CD4-positive, alpha-beta T cell (primary cell): ENCODE results near the gene TMEM107. TPM values are rescaled to one million over a fixed set of nuclear protein-coding genes. Genes with fewer than 3 reads are reported as not detected.

Experiments
- ATAC-seq: fragments of 200-7000 bp; cut with Tn5 transposase; one replicate; pipeline ENCODE4 v1.10.0; 2022; ENCODE audit warnings: mild to moderate bottlenecking; ENCODE audit not compliant: poor library complexity
- CTCF ChIA-PET: fragments of 350-600 bp; sonication (Branson Sonifier 250); formaldehyde crosslinking; loops from one replicate; lab custom pipeline; 2021; ENCODE audit warnings: antibody characterized with exemption, inconsistent platforms; lab: Charles Lee
- POLR2A ChIA-PET: fragments of 350-600 bp; sonication (Branson Sonifier 250); formaldehyde crosslinking; loops from one replicate; lab custom pipeline; 2021; ENCODE audit warnings: antibody characterized with exemption, inconsistent platforms; lab: Charles Lee
- DNase-seq, 14 experiments: peaks; one replicate each; pipeline ENCODE4 v3.0.0-alpha.2; 2013 to 2020; ENCODE audit warnings: mixed read lengths in 2 of 14
- H3K27ac ChIP-seq, 2 donors: one replicate each; pipeline versions ENCODE4 v1.5.1 to v1.7.0; 2013; ENCODE audit warnings: low read length in 2 of 2, low read depth in 1 of 2, mild to moderate bottlenecking in 1 of 2
- H3K27me3 ChIP-seq, 2 experiments: 1 replicate in 1 of 2; 2 replicates in 1 of 2; pipeline versions ENCODE4 v1.6.1 to v1.7.0; 2013; ENCODE audit warnings: low read length in 2 of 2, control low read depth in 1 of 2, mild to moderate bottlenecking in 1 of 2, moderate library complexity in 1 of 2; ENCODE audit not compliant: insufficient read depth in 2 of 2, control insufficient read depth in 1 of 2
- H3K36me3 ChIP-seq: one replicate; pipeline ENCODE4 v1.6.1; 2013; ENCODE audit warnings: low read length, control low read depth; ENCODE audit not compliant: insufficient read depth
- H3K4me1 ChIP-seq: one replicate; pipeline ENCODE4 v1.6.1; 2013; ENCODE audit warnings: low read length, control low read depth; ENCODE audit not compliant: insufficient read depth
- H3K4me3 ChIP-seq: one replicate; pipeline ENCODE4 v1.5.1; 2013; ENCODE audit warnings: mild to moderate bottlenecking, low read length, moderate library complexity
- H3K9me3 ChIP-seq, 2 experiments: 1 replicate in 1 of 2; 2 replicates in 1 of 2; pipeline versions ENCODE4 v1.6.1 to v1.7.0; 2013; ENCODE audit warnings: low read length in 2 of 2, mild to moderate bottlenecking in 2 of 2, control low read depth in 1 of 2, moderate library complexity in 1 of 2; ENCODE audit not compliant: control insufficient read depth in 1 of 2, insufficient read depth in 1 of 2
- H3K27ac Mint-ChIP-seq: one replicate; pipeline ENCODE4 v1.8.0; 2020; ENCODE audit warnings: mixed read lengths
- H3K27me3 Mint-ChIP-seq: one replicate; pipeline ENCODE4 v1.8.0; 2021; ENCODE audit warnings: mixed read lengths
- H3K36me3 Mint-ChIP-seq: one replicate; pipeline ENCODE4 v1.8.0; 2021; ENCODE audit warnings: low read depth, mixed read lengths
- H3K4me1 Mint-ChIP-seq: one replicate; pipeline ENCODE4 v1.8.0; 2021; ENCODE audit warnings: low read depth, mixed read lengths
- H3K4me3 Mint-ChIP-seq: one replicate; pipeline ENCODE4 v1.8.0; 2020; ENCODE audit warnings: mild to moderate bottlenecking, mixed read lengths
- H3K9me3 Mint-ChIP-seq: one replicate; pipeline ENCODE4 v1.8.0; 2020; ENCODE audit warnings: mixed read lengths
- intact Hi-C, 2 experiments: fragments of 100-400 bp; cut with DNase I in 1 of 2; cut with micrococcal nuclease in 1 of 2; formaldehyde crosslinking; loops; one replicate each; pipeline versions ENCODE4 v1.15.1 to v1.9.0; 2023 to 2025; cut with DNase I, micrococcal nuclease
- total RNA-seq, 174 experiments: library from RNA in 2 of 174; stranded (reverse) in 2 of 174; gene quantifications; one replicate each; pipeline ENCODE4 v1.2.3 and lab custom pipeline; 2021 to 2026
- TF ChIP-seq, protein P1 (sequence below): fragments of 200-600 bp; IDR thresholded peaks from one replicate; pipeline ENCODE4 v1.8.0; 2022; ENCODE audit warnings: antibody characterized with exemption, mild to moderate bottlenecking

TMEM107 gene
- total RNA-seq, 2 experiments from 2014 or later: 12.2 to 12.9 TPM

DNA sequence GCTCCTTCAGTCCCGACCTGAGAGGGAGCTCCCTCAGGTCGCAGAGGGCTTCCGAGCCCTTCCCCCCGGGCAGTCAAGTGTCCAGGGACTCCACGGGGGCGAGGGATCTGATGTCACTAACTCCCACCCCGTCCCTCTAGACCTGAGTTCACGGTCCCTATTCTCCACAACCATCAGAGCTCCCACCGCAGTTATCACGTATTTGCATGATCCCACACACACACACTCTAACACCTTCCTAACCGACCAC is 20.3 kb downstream of the TMEM107 start:
- intact Hi-C loops: loop anchor here (1.0 to 10.0 kb wide), 8 partner anchors 17 to 671 kb away; partner anchors contain the start of genes ALOXE3 (in 1 of the 2), CTC1 (in 1 of the 2), KDM6B (in 1 of the 2) and PFAS (in 1 of the 2)
- ChIA-PET POLR2A (interaction anchor here (0.7 to 16.4 kb wide), 24 partner anchors 8 to 677 kb away, joined by 3 to 419 read pairs (median 12); partner anchors contain the start of genes ALOXE3, AURKB, BORCS6 and CTC1), CTCF (interaction anchor here (1.4 to 3.1 kb wide), 3 partner anchors 17 to 36 kb away, joined by 12 to 32 read pairs (median 18); no protein-coding TSS in a partner anchor)
- Histone ChIP-seq H3K4me3 (peak overlapping the region; percentile 86), H3K27me3 (no peaks in the 10 kb centered on the region), H3K36me3 (peaks cover 30% of the 10 kb centered on the region), H3K9me3 (no peaks in the 10 kb centered on the region), H3K4me1 (peaks cover 88% of the 10 kb centered on the region), H3K27ac (peak overlapping the region; percentile 99 to 100)
- no peaks in the 10 kb centered on the region for H3K9me3 Mint-ChIP-seq
- H3K4me3 Mint-ChIP-seq: no peak overlapping the region
- peaks cover 70% of the 10 kb centered on the region for H3K4me1 Mint-ChIP-seq
- DNase-seq (no peak), ATAC-seq (no peak)
- peaks cover 66% of the 10 kb centered on the region for H3K36me3 Mint-ChIP-seq
- TF ChIP-seq, protein P1, sequence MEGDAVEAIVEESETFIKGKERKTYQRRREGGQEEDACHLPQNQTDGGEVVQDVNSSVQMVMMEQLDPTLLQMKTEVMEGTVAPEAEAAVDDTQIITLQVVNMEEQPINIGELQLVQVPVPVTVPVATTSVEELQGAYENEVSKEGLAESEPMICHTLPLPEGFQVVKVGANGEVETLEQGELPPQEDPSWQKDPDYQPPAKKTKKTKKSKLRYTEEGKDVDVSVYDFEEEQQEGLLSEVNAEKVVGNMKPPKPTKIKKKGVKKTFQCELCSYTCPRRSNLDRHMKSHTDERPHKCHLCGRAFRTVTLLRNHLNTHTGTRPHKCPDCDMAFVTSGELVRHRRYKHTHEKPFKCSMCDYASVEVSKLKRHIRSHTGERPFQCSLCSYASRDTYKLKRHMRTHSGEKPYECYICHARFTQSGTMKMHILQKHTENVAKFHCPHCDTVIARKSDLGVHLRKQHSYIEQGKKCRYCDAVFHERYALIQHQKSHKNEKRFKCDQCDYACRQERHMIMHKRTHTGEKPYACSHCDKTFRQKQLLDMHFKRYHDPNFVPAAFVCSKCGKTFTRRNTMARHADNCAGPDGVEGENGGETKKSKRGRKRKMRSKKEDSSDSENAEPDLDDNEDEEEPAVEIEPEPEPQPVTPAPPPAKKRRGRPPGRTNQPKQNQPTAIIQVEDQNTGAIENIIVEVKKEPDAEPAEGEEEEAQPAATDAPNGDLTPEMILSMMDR: no peak
- H3K27me3 Mint-ChIP-seq: peaks cover 4% of the 10 kb centered on the region
- no peak overlapping the region for H3K27ac Mint-ChIP-seq

DNA sequence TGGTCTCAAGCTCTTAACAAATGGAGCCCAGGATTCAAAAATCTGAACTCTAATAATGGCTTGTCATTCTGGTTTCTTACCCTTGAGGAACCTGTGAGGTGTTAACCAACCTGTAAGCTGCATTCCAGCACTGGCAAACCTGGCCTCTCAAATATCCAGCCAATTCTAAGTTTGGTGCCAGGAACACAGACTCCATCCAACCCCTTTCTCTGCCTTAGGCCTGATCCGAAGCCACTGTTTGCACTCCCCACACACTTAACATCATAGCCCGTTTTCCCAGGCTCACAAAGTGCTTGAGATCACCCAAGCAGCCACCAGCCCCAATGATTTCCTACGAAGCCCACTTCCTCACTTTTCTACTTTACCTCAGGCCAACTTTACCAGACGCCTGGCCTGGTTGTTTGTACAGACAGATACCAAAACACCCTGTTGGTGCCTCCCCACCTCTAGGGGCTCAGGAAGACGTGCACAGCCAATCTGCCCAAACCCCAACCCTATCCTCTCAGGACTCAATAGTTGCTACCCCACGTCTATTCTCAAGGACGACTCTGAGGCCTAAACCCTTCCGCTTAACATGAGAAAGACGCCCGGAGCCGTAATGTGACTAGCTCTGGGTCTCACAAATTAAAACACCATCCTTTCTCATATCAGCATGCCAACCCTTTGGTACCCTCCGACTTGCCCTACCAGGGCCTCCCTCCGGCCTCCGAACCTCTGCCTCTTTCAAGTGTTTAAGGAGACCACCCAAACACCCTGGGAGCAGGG is 20.8 kb downstream of the TMEM107 start:
- Mint-ChIP-seq H3K4me1 (peaks cover 65% of the 10 kb centered on the region), H3K4me3 (no peak overlapping the region), H3K27me3 (peaks cover 4% of the 10 kb centered on the region), H3K27ac (no peak overlapping the region), H3K36me3 (peaks cover 66% of the 10 kb centered on the region), H3K9me3 (no peaks in the 10 kb centered on the region)
- DNase-seq (peak in 4 of 14 experiments; percentile 39 to 67 (median 54)), ATAC-seq (no peak)
- Histone ChIP-seq H3K4me1 (peaks cover 88% of the 10 kb centered on the region), H3K36me3 (peaks cover 29% of the 10 kb centered on the region), H3K4me3 (peak overlapping the region; percentile 86), H3K27ac (peak overlapping the region; percentile 99 to 100), H3K9me3 (no peaks in the 10 kb centered on the region), H3K27me3 (no peaks in the 10 kb centered on the region)
- CTCF ChIA-PET: interaction anchor here (3.1 kb wide), 1 partner anchor 17 kb away, joined by 32 read pairs; no protein-coding TSS in a partner anchor
- TF ChIP-seq, protein P1: no peak
- intact Hi-C loops: loop anchor here (5.0 to 10.0 kb wide), 4 partner anchors 92 to 671 kb away; partner anchors contain the start of genes CTC1 (in 1 of the 2), KDM6B (in 1 of the 2), PFAS (in 1 of the 2) and POLR2A (in 1 of the 2)
- POLR2A ChIA-PET: interaction anchor here (0.7 to 16.4 kb wide), 20 partner anchors 8 to 469 kb away, joined by 3 to 419 read pairs (median 16); partner anchors contain the start of genes ALOXE3, BORCS6, CTC1 and HES7

DNA sequence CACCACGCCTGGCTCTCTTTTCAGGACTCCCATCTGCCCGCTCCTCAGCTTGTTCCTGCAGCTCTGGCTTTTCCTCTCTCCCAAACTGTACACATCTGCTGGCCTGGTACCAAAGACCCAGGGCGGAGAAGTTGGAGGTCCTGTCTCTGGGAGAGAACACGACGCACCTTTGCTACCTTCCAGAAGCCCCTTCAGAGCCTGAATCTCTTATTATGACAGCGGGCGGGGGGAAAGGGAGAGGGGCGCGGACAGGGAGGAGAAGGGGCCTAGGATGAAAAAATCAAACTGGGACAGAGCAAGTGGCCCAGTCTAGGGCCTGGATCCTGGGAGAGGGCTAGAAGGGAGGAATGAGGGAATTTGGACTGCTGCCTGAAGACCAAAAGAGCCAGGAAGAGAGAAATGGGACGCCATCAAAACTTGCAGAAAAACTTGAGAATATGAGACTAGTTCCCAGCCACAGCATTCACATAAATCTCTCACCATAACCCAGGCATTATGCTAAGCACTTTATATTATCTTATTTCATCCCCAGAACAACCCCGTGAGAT is 21.5 kb downstream of the TMEM107 start:
- DNase-seq: no peak
- H3K27me3 ChIP-seq: no peaks in the 10 kb centered on the region
- ATAC-seq: no peak
- Mint-ChIP-seq H3K9me3 (no peaks in the 10 kb centered on the region), H3K27me3 (peaks cover 4% of the 10 kb centered on the region), H3K27ac (no peak overlapping the region), H3K4me3 (no peak overlapping the region), H3K36me3 (peaks cover 66% of the 10 kb centered on the region), H3K4me1 (peaks cover 62% of the 10 kb centered on the region)
- intact Hi-C loops: loop anchor here (5.0 to 10.0 kb wide), 4 partner anchors 93 to 670 kb away; partner anchors contain the start of genes CTC1 (in 1 of the 2), KDM6B (in 1 of the 2), PFAS (in 1 of the 2) and POLR2A (in 1 of the 2)
- peak overlapping the region; percentile 99 to 100 for H3K27ac ChIP-seq
- peak overlapping the region; percentile 86 for H3K4me3 ChIP-seq
- H3K36me3 ChIP-seq: peaks cover 30% of the 10 kb centered on the region
- CTCF ChIA-PET: interaction anchor here (1.1 to 3.1 kb wide), 3 partner anchors 14 to 16 kb away, joined by 3 to 32 read pairs (median 6); no protein-coding TSS in a partner anchor
- POLR2A ChIA-PET: interaction anchor here (0.7 to 16.4 kb wide), 10 partner anchors 9 to 141 kb away, joined by 4 to 419 read pairs (median 26); partner anchors contain the start of genes BORCS6, SLC25A35, TMEM107 and VAMP2
- peaks cover 88% of the 10 kb centered on the region for H3K4me1 ChIP-seq
- TF ChIP-seq, protein P1: no peak
- H3K9me3 ChIP-seq: no peaks in the 10 kb centered on the region
